ENCODE measurements around the gene ARL2BP. TPM values are rescaled to one million over a fixed set of nuclear protein-coding genes. Genes with fewer than 3 reads are reported as not detected.
"Not testable (repeated sequence)": the region's sequence is repeated elsewhere in the genome, so short reads cannot be mapped to it uniquely, and the experiment has no call there.

Gene ARL2BP
- total RNA-seq, 1 experiment from 2014 or later: 32.6 TPM

DNA sequence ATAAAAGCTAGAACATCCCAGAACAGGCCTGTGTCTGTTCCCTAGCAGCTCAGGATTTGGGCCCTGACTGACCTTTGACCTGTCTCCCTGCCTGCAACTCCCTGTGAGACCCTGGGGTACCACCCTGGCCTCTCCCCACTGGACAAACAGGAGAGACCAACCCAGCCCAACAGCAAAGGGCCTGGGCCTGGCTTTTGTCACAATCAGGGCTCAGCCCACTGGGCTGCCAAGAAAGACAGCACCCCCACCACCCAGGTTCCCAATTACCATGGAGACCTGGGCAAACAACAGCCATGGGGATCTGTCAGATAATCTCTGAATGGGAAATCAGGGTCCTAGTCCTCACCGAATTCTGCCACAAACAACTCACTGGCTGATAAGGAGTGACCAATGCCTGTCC, 28.3 kb downstream of the ARL2BP start:
- Mint-ChIP-seq H3K27ac (ENCODE audit: unreplicated experiment) (no peak overlapping the region), H3K4me3 (ENCODE audit: low read depth, unreplicated experiment) (no peak overlapping the region), H3K9me3 (ENCODE audit: low read depth, unreplicated experiment) (no peaks in the 10 kb centered on the region), H3K4me1 (ENCODE audit: low read depth, unreplicated experiment) (peaks cover 43% of the 10 kb centered on the region), H3K36me3 (ENCODE audit: insufficient read depth, unreplicated experiment) (peaks cover 10% of the 10 kb centered on the region), H3K27me3 (ENCODE audit: unreplicated experiment) (no peaks in the 10 kb centered on the region)
- intact Hi-C loops (cut with micrococcal nuclease; ENCODE audit: unreplicated experiment): no loop called here
- no peak for DNase-seq
- BruUV-seq (replicated peaks): no TSS peak
- CTCF ChIA-PET: interaction anchor here (0.7 to 1.0 kb wide), 2 partner anchors 20 to 38 kb away, joined by 3 read pairs; no protein-coding TSS in a partner anchor
- TF ChIP-seq, protein P1, sequence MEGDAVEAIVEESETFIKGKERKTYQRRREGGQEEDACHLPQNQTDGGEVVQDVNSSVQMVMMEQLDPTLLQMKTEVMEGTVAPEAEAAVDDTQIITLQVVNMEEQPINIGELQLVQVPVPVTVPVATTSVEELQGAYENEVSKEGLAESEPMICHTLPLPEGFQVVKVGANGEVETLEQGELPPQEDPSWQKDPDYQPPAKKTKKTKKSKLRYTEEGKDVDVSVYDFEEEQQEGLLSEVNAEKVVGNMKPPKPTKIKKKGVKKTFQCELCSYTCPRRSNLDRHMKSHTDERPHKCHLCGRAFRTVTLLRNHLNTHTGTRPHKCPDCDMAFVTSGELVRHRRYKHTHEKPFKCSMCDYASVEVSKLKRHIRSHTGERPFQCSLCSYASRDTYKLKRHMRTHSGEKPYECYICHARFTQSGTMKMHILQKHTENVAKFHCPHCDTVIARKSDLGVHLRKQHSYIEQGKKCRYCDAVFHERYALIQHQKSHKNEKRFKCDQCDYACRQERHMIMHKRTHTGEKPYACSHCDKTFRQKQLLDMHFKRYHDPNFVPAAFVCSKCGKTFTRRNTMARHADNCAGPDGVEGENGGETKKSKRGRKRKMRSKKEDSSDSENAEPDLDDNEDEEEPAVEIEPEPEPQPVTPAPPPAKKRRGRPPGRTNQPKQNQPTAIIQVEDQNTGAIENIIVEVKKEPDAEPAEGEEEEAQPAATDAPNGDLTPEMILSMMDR (IDR thresholded peaks at IDR 0.05; ENCODE audit: unreplicated experiment): no peak

DNA sequence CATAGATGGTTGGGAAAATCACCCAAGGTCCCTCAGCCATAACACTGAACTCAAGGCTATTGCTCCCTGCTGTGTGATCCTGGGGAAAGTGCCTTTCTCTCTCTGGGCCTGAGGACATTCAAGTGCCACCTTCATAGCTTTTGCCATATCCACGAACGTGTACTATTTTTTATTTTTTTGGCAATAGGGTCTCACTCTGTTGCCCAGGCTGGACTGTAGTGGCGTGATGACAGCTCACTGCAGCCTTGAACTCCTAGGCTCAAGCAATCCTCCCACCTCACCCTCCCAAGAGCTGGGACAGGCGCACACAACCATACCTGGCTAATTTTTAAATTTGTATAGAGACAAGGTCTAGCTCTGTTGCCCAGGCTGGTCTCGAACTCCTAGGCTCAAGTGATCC, 28.8 kb downstream of the ARL2BP start:
- peaks cover 43% of the 10 kb centered on the region for H3K4me1 Mint-ChIP-seq (ENCODE audit: low read depth, unreplicated experiment)

DNA sequence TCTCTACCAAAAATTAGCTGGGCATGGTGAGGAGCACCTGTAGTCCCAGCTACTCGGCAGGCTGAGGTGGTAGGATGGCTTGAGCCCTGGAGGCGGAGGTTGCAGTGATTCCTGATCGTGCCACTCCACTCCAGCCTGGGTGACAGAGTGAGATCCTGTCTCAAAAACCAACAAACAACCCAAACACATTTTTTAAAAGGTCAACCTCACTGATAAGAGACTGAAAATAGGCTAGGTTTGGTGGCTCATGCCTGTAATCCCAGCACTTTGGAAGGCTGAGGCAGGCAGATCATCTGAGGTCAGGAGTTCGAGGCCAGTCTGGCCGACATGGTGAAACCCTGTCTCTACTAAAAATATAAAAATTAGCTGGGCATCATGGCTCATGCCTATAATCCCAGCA, 30.9 kb downstream of the ARL2BP start:
- DNase-seq; H3K27ac Mint-ChIP-seq (ENCODE audit: unreplicated experiment); H3K36me3 Mint-ChIP-seq (ENCODE audit: insufficient read depth, unreplicated experiment); H3K9me3 Mint-ChIP-seq (ENCODE audit: low read depth, unreplicated experiment); H3K27me3 Mint-ChIP-seq (ENCODE audit: unreplicated experiment); CTCF ChIA-PET; BruUV-seq (replicated peaks); H3K4me3 Mint-ChIP-seq (ENCODE audit: low read depth, unreplicated experiment): not testable (repeated sequence)
- intact Hi-C loops (cut with micrococcal nuclease; ENCODE audit: unreplicated experiment): loop anchor here (2.0 kb wide), 2 partner anchors 31 to 85 kb away; partner anchors contain the start of gene ARL2BP
- H3K4me1 Mint-ChIP-seq (ENCODE audit: low read depth, unreplicated experiment): peaks cover 56% of the 10 kb centered on the region

More for the DNA sequence above, 28.8 kb downstream of the ARL2BP start:
- intact Hi-C loops (cut with micrococcal nuclease; ENCODE audit: unreplicated experiment): no loop called here
- CTCF ChIA-PET: interaction anchor here (1.0 kb wide), 1 partner anchor 38 kb away, joined by 3 read pairs; no protein-coding TSS in a partner anchor
- no peak for DNase-seq
- TF ChIP-seq, protein P1 (IDR thresholded peaks at IDR 0.05; ENCODE audit: unreplicated experiment): no peak
- Mint-ChIP-seq H3K4me3 (ENCODE audit: low read depth, unreplicated experiment) (no peak overlapping the region), H3K36me3 (ENCODE audit: insufficient read depth, unreplicated experiment) (peaks cover 10% of the 10 kb centered on the region), H3K27me3 (ENCODE audit: unreplicated experiment) (no peaks in the 10 kb centered on the region), H3K27ac (ENCODE audit: unreplicated experiment) (no peak overlapping the region), H3K9me3 (ENCODE audit: low read depth, unreplicated experiment) (no peaks in the 10 kb centered on the region)
- BruUV-seq (replicated peaks): no TSS peak

DNA sequence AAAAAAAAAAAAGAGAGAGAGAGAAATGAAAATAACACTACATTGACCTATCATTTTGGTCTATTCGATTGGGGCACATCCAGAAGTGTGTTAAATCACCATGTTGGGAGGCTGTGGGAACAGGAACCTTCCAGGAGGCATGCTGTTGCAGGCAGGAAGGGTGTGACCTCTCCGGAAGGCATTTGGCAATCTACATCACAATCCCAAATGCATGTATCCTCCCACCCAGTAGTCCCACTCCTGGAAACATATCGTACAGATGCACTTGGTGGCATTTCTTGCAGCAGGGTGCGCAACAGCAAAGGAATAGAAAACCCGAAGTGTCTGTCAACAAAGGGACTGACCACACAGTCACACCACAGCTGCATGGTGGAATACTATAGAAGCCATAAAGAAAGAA, 31.5 kb downstream of the ARL2BP start:
- BruUV-seq (replicated peaks): no TSS peak
- no peak for DNase-seq
- intact Hi-C loops (cut with micrococcal nuclease; ENCODE audit: unreplicated experiment): loop anchor here (2.0 kb wide), 2 partner anchors 32 to 86 kb away; partner anchors contain the start of gene ARL2BP
- Mint-ChIP-seq H3K9me3 (ENCODE audit: low read depth, unreplicated experiment) (no peaks in the 10 kb centered on the region), H3K36me3 (ENCODE audit: insufficient read depth, unreplicated experiment) (peaks cover 5% of the 10 kb centered on the region), H3K27me3 (ENCODE audit: unreplicated experiment) (no peaks in the 10 kb centered on the region), H3K4me1 (ENCODE audit: low read depth, unreplicated experiment) (peaks cover 59% of the 10 kb centered on the region), H3K27ac (ENCODE audit: unreplicated experiment) (no peak overlapping the region), H3K4me3 (ENCODE audit: low read depth, unreplicated experiment) (peak overlapping the region; percentile 25)
- TF ChIP-seq, protein P1 (IDR thresholded peaks at IDR 0.05; ENCODE audit: unreplicated experiment): no peak
- CTCF ChIA-PET: no interaction called here

DNA sequence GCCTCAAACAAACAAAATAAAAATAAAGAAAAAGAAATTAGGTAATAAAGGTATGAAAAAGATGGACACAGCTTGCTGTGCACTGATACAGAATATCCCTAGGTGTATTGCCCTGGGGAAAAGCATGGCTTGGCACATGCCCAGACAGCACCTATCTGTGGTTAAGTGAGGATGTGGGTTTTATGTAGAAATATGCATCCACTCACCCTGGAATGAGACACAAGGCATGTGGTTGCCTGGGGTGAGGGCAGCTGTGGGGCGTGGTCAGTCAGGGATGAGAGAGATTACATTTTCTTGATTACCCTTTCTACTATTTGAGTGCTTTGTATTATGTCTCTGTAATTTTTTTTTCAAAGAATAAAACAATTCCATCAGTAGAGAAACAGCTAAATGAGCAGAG, 32.5 kb downstream of the ARL2BP start:
- CTCF ChIA-PET: interaction anchor here (0.6 to 1.8 kb wide), 4 partner anchors 24 to 984 kb away, joined by 4 to 7 read pairs (median 6); partner anchors contain the start of gene ARL2BP
- BruUV-seq (replicated peaks): no TSS peak
- DNase-seq: peak; percentile 77
- Mint-ChIP-seq H3K9me3 (ENCODE audit: low read depth, unreplicated experiment) (no peaks in the 10 kb centered on the region), H3K27me3 (ENCODE audit: unreplicated experiment) (no peaks in the 10 kb centered on the region), H3K4me3 (ENCODE audit: low read depth, unreplicated experiment) (peak overlapping the region; percentile 1), H3K36me3 (ENCODE audit: insufficient read depth, unreplicated experiment) (peaks cover 11% of the 10 kb centered on the region), H3K27ac (ENCODE audit: unreplicated experiment) (peak overlapping the region; percentile 18), H3K4me1 (ENCODE audit: low read depth, unreplicated experiment) (peaks cover 68% of the 10 kb centered on the region)
- intact Hi-C loops (cut with micrococcal nuclease; ENCODE audit: unreplicated experiment): loop anchor here (2.0 kb wide), 2 partner anchors 33 to 87 kb away; partner anchors contain the start of gene ARL2BP
- TF ChIP-seq, protein P1 (IDR thresholded peaks at IDR 0.05; ENCODE audit: unreplicated experiment): no peak

Data from Calu3 (cell line).